Measurements from ENCODE around the gene RCE1. TPM values are rescaled to one million over a fixed set of nuclear protein-coding genes. Genes with fewer than 3 reads are reported as not detected.

Gene RCE1
- total RNA-seq, 1 donor = 18.1 TPM

DNA sequence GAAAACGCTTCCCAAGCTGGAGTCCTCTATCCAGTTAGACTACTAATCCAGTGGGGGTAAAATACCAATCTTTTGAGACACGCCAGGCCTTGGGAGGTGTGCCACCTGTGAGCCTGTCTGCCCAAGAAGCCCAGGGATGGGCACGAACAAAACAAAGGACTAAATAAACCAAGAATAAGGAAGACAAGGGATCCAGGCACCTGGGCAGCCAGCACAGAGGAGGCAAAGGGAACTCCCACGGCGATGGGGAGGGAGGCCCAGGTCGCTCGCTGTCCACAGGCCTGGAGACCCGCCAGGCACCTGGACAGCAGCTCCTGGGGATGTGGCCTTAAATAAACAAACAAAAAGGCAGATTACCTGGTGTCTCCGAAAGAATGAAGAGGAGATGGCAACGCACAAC, 45.0 kb downstream of the RCE1 start:
- Histone ChIP-seq H3K4me3 (ENCODE audit: insufficient read depth, low read length) (no peak overlapping the region), H3K9me3 (ENCODE audit: low read depth, low read length) (no peaks in the 10 kb centered on the region), H3K27me3 (ENCODE audit: insufficient read depth, low read length) (no peaks in the 10 kb centered on the region), H2AFZ (ENCODE audit: low read length) (no peak overlapping the region), H3K27ac (ENCODE audit: low read depth, low read length) (no peak overlapping the region), H3K4me1 (ENCODE audit: insufficient read depth, low read length) (peaks cover 33% of the 10 kb centered on the region), H4K20me1 (ENCODE audit: insufficient read depth, low read length) (peaks cover 3% of the 10 kb centered on the region), H3K79me2 (ENCODE audit: insufficient read depth, low read length) (peaks cover 2% of the 10 kb centered on the region), H3K36me3 (ENCODE audit: insufficient read depth, low read length) (no peaks in the 10 kb centered on the region), H3K4me2 (ENCODE audit: insufficient read depth, low read length) (no peak overlapping the region)
- TF ChIP-seq, protein P1, sequence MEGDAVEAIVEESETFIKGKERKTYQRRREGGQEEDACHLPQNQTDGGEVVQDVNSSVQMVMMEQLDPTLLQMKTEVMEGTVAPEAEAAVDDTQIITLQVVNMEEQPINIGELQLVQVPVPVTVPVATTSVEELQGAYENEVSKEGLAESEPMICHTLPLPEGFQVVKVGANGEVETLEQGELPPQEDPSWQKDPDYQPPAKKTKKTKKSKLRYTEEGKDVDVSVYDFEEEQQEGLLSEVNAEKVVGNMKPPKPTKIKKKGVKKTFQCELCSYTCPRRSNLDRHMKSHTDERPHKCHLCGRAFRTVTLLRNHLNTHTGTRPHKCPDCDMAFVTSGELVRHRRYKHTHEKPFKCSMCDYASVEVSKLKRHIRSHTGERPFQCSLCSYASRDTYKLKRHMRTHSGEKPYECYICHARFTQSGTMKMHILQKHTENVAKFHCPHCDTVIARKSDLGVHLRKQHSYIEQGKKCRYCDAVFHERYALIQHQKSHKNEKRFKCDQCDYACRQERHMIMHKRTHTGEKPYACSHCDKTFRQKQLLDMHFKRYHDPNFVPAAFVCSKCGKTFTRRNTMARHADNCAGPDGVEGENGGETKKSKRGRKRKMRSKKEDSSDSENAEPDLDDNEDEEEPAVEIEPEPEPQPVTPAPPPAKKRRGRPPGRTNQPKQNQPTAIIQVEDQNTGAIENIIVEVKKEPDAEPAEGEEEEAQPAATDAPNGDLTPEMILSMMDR (IDR thresholded peaks at IDR 0.05; ENCODE audit: extremely low read depth, low read depth, low read length) = no peak
- no peak for DNase-seq (ENCODE audit: insufficient read length, low spot score, missing footprints)

DNA sequence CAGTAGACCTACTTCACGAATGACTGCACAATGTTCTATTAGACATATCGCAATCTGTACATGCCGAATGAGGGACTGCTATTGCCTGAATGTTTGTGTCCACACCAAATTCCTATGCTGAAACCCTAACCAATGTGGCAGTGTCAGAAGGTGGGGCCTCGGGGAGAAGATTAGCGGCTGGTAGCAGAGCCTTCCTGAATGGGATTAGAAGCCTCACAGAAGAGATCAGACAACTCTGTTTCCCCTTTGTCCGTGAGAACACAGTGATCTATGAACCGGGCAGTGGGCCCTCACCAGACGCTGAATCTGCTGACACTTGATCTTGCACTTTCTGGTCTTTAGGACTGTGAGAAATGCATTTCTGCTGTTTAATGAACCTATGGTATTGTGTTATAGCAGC, 46.7 kb downstream of the RCE1 start:
- Histone ChIP-seq H3K9me3 (ENCODE audit: low read depth, low read length) (no peaks in the 10 kb centered on the region), H3K36me3 (ENCODE audit: insufficient read depth, low read length) (no peaks in the 10 kb centered on the region), H2AFZ (ENCODE audit: low read length) (no peak overlapping the region), H3K79me2 (ENCODE audit: insufficient read depth, low read length) (no peaks in the 10 kb centered on the region), H3K27ac (ENCODE audit: low read depth, low read length) (no peak overlapping the region), H3K4me2 (ENCODE audit: insufficient read depth, low read length) (no peak overlapping the region), H3K4me1 (ENCODE audit: insufficient read depth, low read length) (peaks cover 29% of the 10 kb centered on the region), H4K20me1 (ENCODE audit: insufficient read depth, low read length) (peaks cover 3% of the 10 kb centered on the region), H3K27me3 (ENCODE audit: insufficient read depth, low read length) (no peaks in the 10 kb centered on the region), H3K4me3 (ENCODE audit: insufficient read depth, low read length) (no peak overlapping the region)
- DNase-seq (ENCODE audit: insufficient read length, low spot score, missing footprints) = no peak
- TF ChIP-seq, protein P1 (IDR thresholded peaks at IDR 0.05; ENCODE audit: extremely low read depth, low read depth, low read length) = no peak

DNA sequence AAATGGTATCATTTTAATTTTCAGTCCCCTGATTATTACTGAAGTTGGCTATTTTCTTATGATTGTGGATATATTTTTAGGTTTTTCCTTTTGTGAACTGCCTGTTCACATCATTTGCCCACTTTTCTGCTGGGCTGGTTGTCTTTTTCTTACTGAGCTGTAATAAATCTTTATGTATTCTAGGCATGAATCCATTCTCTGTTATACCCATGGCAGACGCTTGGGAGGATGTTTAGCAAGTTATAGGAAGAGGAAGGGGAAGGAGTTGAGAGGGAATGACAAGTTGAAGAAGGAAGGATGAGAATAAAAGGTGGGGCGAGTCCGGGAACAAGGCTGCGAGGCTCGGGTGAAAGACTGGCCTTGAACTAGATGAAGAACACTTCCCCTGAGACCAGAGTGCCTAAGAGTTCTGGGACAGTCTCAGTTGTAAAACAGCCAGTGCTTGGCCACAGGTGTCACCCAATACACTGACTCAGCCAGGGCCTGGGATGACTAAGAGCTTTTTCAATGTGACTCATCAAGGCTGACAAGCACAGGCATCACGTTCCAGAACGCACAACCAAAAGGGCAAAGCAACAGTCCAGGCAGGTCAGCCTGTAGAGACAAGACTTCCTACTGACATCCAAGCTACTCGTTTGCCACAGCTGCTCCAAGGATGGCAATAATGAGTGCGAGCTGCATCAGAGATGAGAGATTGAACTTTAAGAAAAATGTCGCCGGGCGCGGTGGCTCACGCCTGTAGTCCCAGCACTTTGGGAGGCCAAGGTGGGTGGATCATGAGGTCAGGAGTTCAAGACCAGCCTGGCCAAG, 48.8 kb downstream of the RCE1 start:
- TF ChIP-seq, protein P1 (IDR thresholded peaks at IDR 0.05; ENCODE audit: extremely low read depth, low read depth, low read length) = no peak
- no peak overlapping the region for H3K4me3 ChIP-seq (ENCODE audit: insufficient read depth, low read length)
- no peaks in the 10 kb centered on the region for H3K79me2 ChIP-seq (ENCODE audit: insufficient read depth, low read length)
- H3K36me3 ChIP-seq (ENCODE audit: insufficient read depth, low read length) = no peaks in the 10 kb centered on the region
- H2AFZ ChIP-seq (ENCODE audit: low read length) = no peak overlapping the region
- peaks cover 18% of the 10 kb centered on the region for H3K4me1 ChIP-seq (ENCODE audit: insufficient read depth, low read length)
- H3K4me2 ChIP-seq (ENCODE audit: insufficient read depth, low read length) = peak overlapping the region; percentile 43
- no peaks in the 10 kb centered on the region for H3K9me3 ChIP-seq (ENCODE audit: low read depth, low read length)
- H3K27ac ChIP-seq (ENCODE audit: low read depth, low read length) = peak overlapping the region; percentile 74
- DNase-seq (ENCODE audit: insufficient read length, low spot score, missing footprints) = peak; percentile 94
- no peaks in the 10 kb centered on the region for H3K27me3 ChIP-seq (ENCODE audit: insufficient read depth, low read length)
- H4K20me1 ChIP-seq (ENCODE audit: insufficient read depth, low read length) = peaks cover 6% of the 10 kb centered on the region

DNA sequence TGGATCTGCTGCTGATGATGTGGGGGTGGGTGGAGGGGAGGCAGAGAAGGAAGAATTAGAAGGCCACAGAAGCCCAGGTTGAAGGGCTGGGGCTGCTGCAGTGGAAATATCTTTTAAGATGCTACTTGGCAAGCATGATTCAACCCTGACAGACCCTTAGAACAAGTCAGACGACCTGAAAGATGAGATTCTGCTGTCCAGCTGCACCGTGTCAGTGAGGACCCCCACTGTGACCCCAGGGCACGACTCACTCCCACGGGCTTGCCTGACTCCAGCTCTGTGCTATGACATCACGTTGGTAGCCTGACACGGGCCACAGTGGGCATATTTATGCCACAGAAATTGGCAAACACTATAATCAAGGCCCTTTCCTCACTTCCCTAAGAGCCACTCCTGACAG, 49.7 kb downstream of the RCE1 start:
- no peaks in the 10 kb centered on the region for H3K27me3 ChIP-seq (ENCODE audit: insufficient read depth, low read length)
- no peaks in the 10 kb centered on the region for H3K9me3 ChIP-seq (ENCODE audit: low read depth, low read length)
- no peaks in the 10 kb centered on the region for H3K36me3 ChIP-seq (ENCODE audit: insufficient read depth, low read length)
- H3K27ac ChIP-seq (ENCODE audit: low read depth, low read length) = no peak overlapping the region
- peaks cover 17% of the 10 kb centered on the region for H3K4me1 ChIP-seq (ENCODE audit: insufficient read depth, low read length)
- no peak overlapping the region for H3K4me2 ChIP-seq (ENCODE audit: insufficient read depth, low read length)
- H3K4me3 ChIP-seq (ENCODE audit: insufficient read depth, low read length) = no peak overlapping the region
- no peak for DNase-seq (ENCODE audit: insufficient read length, low spot score, missing footprints)
- TF ChIP-seq, protein P1 (IDR thresholded peaks at IDR 0.05; ENCODE audit: extremely low read depth, low read depth, low read length) = no peak
- H4K20me1 ChIP-seq (ENCODE audit: insufficient read depth, low read length) = peaks cover 6% of the 10 kb centered on the region
- no peaks in the 10 kb centered on the region for H3K79me2 ChIP-seq (ENCODE audit: insufficient read depth, low read length)
- peak overlapping the region; percentile 25 for H2AFZ ChIP-seq (ENCODE audit: low read length)
